Sigmoid colon (tissue), 7 donors: ENCODE results near the gene NTRK1. TPM values are rescaled to one million over a fixed set of nuclear protein-coding genes. Genes with fewer than 3 reads are reported as not detected.

ENCODE experiments used
- DNase-seq: peaks from one replicate; pipeline ENCODE4 v3.0.0-alpha.2; 2019
- H3K27ac ChIP-seq, 4 donors: fragments of 200-600 bp; sonication (generic); one replicate each; pipeline ENCODE4 v1.5.1; 2016 to 2019; ENCODE audit warnings: mild to moderate bottlenecking in 1 of 4
- H3K27me3 ChIP-seq, 3 donors: fragments of 200-600 bp; sonication (generic); one replicate each; pipeline ENCODE4 v1.5.1; 2019; ENCODE audit warnings: mild to moderate bottlenecking in 1 of 3
- H3K36me3 ChIP-seq, 4 donors: fragments of 200-600 bp; sonication (generic); one replicate each; pipeline ENCODE4 v1.5.1; 2016 to 2019
- H3K4me1 ChIP-seq, 4 donors: fragments of 200-600 bp; sonication (generic); one replicate each; pipeline ENCODE4 v1.5.1; 2017 to 2019
- H3K4me3 ChIP-seq, 4 donors: fragments of 200-600 bp; sonication (generic); one replicate each; pipeline ENCODE4 v1.5.1; 2017 to 2019; ENCODE audit warnings: mild to moderate bottlenecking in 2 of 4, moderate library complexity in 1 of 4
- H3K9me3 ChIP-seq, 4 donors: fragments of 200-600 bp in 3 of 4; sonication (generic) in 3 of 4; one replicate each; pipeline versions ENCODE4 v1.5.1 to v1.6.1; 2013 to 2019
- CTCF ChIP-seq, 4 experiments: fragments of 450-650 bp in 3 of 4; fragments of 200-600 bp in 1 of 4; IDR thresholded peaks; one replicate each; pipeline ENCODE4 v1.5.1; 2016 to 2019; ENCODE audit warnings: antibody characterized with exemption in 4 of 4, mild to moderate bottlenecking in 3 of 4, moderate library complexity in 2 of 4
- EP300 ChIP-seq, 4 donors: sonication (generic); formaldehyde crosslinking; IDR thresholded peaks; one replicate each; pipeline ENCODE4 v1.6.1; 2017; ENCODE audit warnings: antibody characterized with exemption in 4 of 4
- POLR2A ChIP-seq, 2 donors: fragments of 450-650 bp; IDR thresholded peaks; one replicate each; pipeline ENCODE4 v1.6.1; 2016; ENCODE audit warnings: antibody characterized with exemption in 2 of 2, mild to moderate bottlenecking in 2 of 2, moderate library complexity in 2 of 2
- POLR2AphosphoS5 ChIP-seq, 4 donors: sonication (generic); formaldehyde crosslinking; IDR thresholded peaks; one replicate each; pipeline ENCODE4 v1.6.1; 2017; ENCODE audit warnings: antibody characterized with exemption in 4 of 4
- WGBS, 2 donors: extraction: QIAGEN DNeasy Blood & Tissue Kit; methylation state at CpG; one replicate each; pipeline ENCODE4 v1.1.7; 2013; 5-methylcytosine and 5-hydroxymethylcytosine counted together
- intact Hi-C: fragments of 100-400 bp; cut with DNase I; formaldehyde crosslinking; loops from one replicate; pipeline ENCODE4 v1.15.1; 2023
- polyA plus RNA-seq, 3 donors: library from polyadenylated mRNA; stranded (reverse); fragments of 200-250 nt; gene quantifications; one replicate each; pipeline ENCODE4 v1.2.3, GENCODE V29; 2013
- total RNA-seq, 4 donors: library from RNA; depleted of rRNA; stranded (reverse); fragments of >200 nt; gene quantifications; one replicate each; pipeline ENCODE4 v1.1.0, GENCODE V29; 2016
- donor health status: healthy with polysubstance abuse.
- donor health status: Bipolar disorder and iron deficiency.
- donor health status: healthy.

The NTRK1 gene
- 1 to 10 TPM; 1.5 to 4.9 (median 3.6) TPM for total RNA-seq
- polyA plus RNA-seq = under 1 TPM in 2 of 3 donors, not detected in 1; 0.42 to 0.60 TPM

GRCh38 chr1:156860628-156861423 is at the start of gene NTRK1:
NTRK1 (plus strand) TSS chr1:156860865; CDS start chr1:156860935, 70 bp downstream.
- Histone ChIP-seq H3K27ac (no peak within 1 kb of the TSS), H3K4me3 (peak within 1 kb of the TSS; percentile 4 to 35 (median 19)), H3K36me3 (no peaks in the 10 kb centered on the region), H3K4me1 (peaks cover 0 to 32% (median 28%) of the 10 kb centered on the region in 4 donors), H3K27me3 (peaks cover 21 to 84% (median 68%) of the 10 kb centered on the region in 3 donors), H3K9me3 (no peaks in the 10 kb centered on the region)
- TF ChIP-seq POLR2AphosphoS5 (IDR thresholded peaks at IDR 0.05) (no peak), CTCF (IDR thresholded peaks at IDR 0.05) (no peak), POLR2A (IDR thresholded peaks at IDR 0.05) (no peak), EP300 (IDR thresholded peaks at IDR 0.05) (no peak)
- WGBS, 2 donors = 3% methylated on average over 69 of the region's 69 CpGs
- intact Hi-C loops = loop anchor here (10.0 kb wide), 1 partner anchor 136 kb away; the partner anchor contains the start of genes ISG20L2 and METTL25B
- DNase-seq = no peak

GRCh38 chr1:156811168-156811567 is 49.5 kb upstream of the NTRK1 start:
- WGBS, 2 donors = 60 to 70% methylated on average over 4 of the region's 4 CpGs

GRCh38 chr1:156812293-156812990 is 48.2 kb upstream of the NTRK1 start:
- Histone ChIP-seq H3K4me1 (peaks cover 0 to 17% (median 13%) of the 10 kb centered on the region in 4 donors), H3K27me3 (peaks cover 0 to 16% (median 0%) of the 10 kb centered on the region in 3 donors), H3K9me3 (no peaks in the 10 kb centered on the region), H3K27ac (no peak overlapping the region), H3K4me3 (no peak overlapping the region), H3K36me3 (no peaks in the 10 kb centered on the region)
- no peak for DNase-seq
- intact Hi-C loops = no loop called here
- WGBS, 2 donors = 98% methylated on average over 10 of the region's 10 CpGs
- no peak for TF ChIP-seq EP300 (IDR thresholded peaks at IDR 0.05)
- no peak for TF ChIP-seq CTCF (IDR thresholded peaks at IDR 0.05)
- TF ChIP-seq POLR2A (IDR thresholded peaks at IDR 0.05) = no peak
- no peak for TF ChIP-seq POLR2AphosphoS5 (IDR thresholded peaks at IDR 0.05)

More at GRCh38 chr1:156811168-156811567, 49.5 kb upstream of the NTRK1 start:
- TF ChIP-seq POLR2A (IDR thresholded peaks at IDR 0.05) (no peak), EP300 (IDR thresholded peaks at IDR 0.05) (no peak), CTCF (IDR thresholded peaks at IDR 0.05) (no peak), POLR2AphosphoS5 (IDR thresholded peaks at IDR 0.05) (no peak)
- H3K9me3 ChIP-seq = no peaks in the 10 kb centered on the region
- H3K27me3 ChIP-seq = peaks cover 0 to 16% (median 0%) of the 10 kb centered on the region in 3 donors
- H3K4me3 ChIP-seq = no peak overlapping the region
- intact Hi-C loops = no loop called here
- H3K27ac ChIP-seq = no peak overlapping the region
- no peaks in the 10 kb centered on the region for H3K36me3 ChIP-seq
- H3K4me1 ChIP-seq = peaks cover 0 to 27% (median 19%) of the 10 kb centered on the region in 4 donors
- DNase-seq = no peak

- Histone ChIP-seq H3K36me3 (no peaks in the 10 kb centered on the region), H3K27me3 (peaks cover 0 to 16% (median 0%) of the 10 kb centered on the region in 3 donors), H3K9me3 (no peaks in the 10 kb centered on the region), H3K4me1 (peaks cover 0 to 17% (median 13%) of the 10 kb centered on the region in 4 donors), H3K27ac (peak overlapping the region in 2 of 4 donors; percentile 57 to 66), H3K4me3 (peak overlapping the region; percentile 13 to 54 (median 45))
- TF ChIP-seq EP300 (IDR thresholded peaks at IDR 0.05) (no peak), POLR2A (IDR thresholded peaks at IDR 0.05) (no peak), POLR2AphosphoS5 (IDR thresholded peaks at IDR 0.05) (no peak), CTCF (IDR thresholded peaks at IDR 0.05) (no peak)
- intact Hi-C loops = no loop called here
- no peak for DNase-seq
- 33 to 54% methylated on average over 10 of the region's 10 CpGs for WGBS, 2 donors
Measured at GRCh38 chr1:156813298-156813697, 47.4 kb upstream of the NTRK1 start.
